ENCODE measurements around the gene CTCFL.

Gene CTCFL

GRCh38 chr20:57500235-57500634 lies 24.7 kb downstream of the CTCFL start:
- no peak for DNase-seq (ENCODE audit: low read depth in 1 of 2, low spot score in 1 of 2)
- peaks cover 25% of the 10 kb centered on the region for H3K27me3 ChIP-seq (ENCODE audit: insufficient read depth, poor library complexity, severe bottlenecking)
- no peak overlapping the region for H3K4me3 ChIP-seq (replicated peaks; ENCODE audit: insufficient read depth, low read length)
- TF ChIP-seq GABPA (IDR thresholded peaks at IDR 0.05; ENCODE audit: low read depth) (no peak), POLR2AphosphoS5 (IDR thresholded peaks at IDR 0.05; ENCODE audit: low read depth) (no peak), SPI1 (IDR thresholded peaks at IDR 0.05; ENCODE audit: borderline replicate concordance, low read depth) (no peak)
- TF ChIP-seq, protein P1, sequence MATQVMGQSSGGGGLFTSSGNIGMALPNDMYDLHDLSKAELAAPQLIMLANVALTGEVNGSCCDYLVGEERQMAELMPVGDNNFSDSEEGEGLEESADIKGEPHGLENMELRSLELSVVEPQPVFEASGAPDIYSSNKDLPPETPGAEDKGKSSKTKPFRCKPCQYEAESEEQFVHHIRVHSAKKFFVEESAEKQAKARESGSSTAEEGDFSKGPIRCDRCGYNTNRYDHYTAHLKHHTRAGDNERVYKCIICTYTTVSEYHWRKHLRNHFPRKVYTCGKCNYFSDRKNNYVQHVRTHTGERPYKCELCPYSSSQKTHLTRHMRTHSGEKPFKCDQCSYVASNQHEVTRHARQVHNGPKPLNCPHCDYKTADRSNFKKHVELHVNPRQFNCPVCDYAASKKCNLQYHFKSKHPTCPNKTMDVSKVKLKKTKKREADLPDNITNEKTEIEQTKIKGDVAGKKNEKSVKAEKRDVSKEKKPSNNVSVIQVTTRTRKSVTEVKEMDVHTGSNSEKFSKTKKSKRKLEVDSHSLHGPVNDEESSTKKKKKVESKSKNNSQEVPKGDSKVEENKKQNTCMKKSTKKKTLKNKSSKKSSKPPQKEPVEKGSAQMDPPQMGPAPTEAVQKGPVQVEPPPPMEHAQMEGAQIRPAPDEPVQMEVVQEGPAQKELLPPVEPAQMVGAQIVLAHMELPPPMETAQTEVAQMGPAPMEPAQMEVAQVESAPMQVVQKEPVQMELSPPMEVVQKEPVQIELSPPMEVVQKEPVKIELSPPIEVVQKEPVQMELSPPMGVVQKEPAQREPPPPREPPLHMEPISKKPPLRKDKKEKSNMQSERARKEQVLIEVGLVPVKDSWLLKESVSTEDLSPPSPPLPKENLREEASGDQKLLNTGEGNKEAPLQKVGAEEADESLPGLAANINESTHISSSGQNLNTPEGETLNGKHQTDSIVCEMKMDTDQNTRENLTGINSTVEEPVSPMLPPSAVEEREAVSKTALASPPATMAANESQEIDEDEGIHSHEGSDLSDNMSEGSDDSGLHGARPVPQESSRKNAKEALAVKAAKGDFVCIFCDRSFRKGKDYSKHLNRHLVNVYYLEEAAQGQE (IDR thresholded peaks at IDR 0.05; ENCODE audit: insufficient replicate concordance, low read depth): no peak
- H3K27ac ChIP-seq (replicated peaks): no peak overlapping the region

GRCh38 chr20:57499676-57500075 lies 25.3 kb downstream of the CTCFL start:
- Histone ChIP-seq H3K27me3 (ENCODE audit: insufficient read depth, poor library complexity, severe bottlenecking) (peaks cover 25% of the 10 kb centered on the region), H3K4me3 (replicated peaks; ENCODE audit: insufficient read depth, low read length) (no peak overlapping the region), H3K27ac (replicated peaks) (no peak overlapping the region)
- no peak for DNase-seq (ENCODE audit: low read depth in 1 of 2, low spot score in 1 of 2)
- TF ChIP-seq SPI1 (IDR thresholded peaks at IDR 0.05; ENCODE audit: borderline replicate concordance, low read depth) (no peak), GABPA (IDR thresholded peaks at IDR 0.05; ENCODE audit: low read depth) (no peak), CTCF (IDR thresholded peaks at IDR 0.05; ENCODE audit: insufficient read depth, low read length) (no peak), POLR2AphosphoS5 (IDR thresholded peaks at IDR 0.05; ENCODE audit: low read depth) (no peak)
- TF ChIP-seq, protein P1 (IDR thresholded peaks at IDR 0.05; ENCODE audit: insufficient replicate concordance, low read depth): no peak

DNA sequence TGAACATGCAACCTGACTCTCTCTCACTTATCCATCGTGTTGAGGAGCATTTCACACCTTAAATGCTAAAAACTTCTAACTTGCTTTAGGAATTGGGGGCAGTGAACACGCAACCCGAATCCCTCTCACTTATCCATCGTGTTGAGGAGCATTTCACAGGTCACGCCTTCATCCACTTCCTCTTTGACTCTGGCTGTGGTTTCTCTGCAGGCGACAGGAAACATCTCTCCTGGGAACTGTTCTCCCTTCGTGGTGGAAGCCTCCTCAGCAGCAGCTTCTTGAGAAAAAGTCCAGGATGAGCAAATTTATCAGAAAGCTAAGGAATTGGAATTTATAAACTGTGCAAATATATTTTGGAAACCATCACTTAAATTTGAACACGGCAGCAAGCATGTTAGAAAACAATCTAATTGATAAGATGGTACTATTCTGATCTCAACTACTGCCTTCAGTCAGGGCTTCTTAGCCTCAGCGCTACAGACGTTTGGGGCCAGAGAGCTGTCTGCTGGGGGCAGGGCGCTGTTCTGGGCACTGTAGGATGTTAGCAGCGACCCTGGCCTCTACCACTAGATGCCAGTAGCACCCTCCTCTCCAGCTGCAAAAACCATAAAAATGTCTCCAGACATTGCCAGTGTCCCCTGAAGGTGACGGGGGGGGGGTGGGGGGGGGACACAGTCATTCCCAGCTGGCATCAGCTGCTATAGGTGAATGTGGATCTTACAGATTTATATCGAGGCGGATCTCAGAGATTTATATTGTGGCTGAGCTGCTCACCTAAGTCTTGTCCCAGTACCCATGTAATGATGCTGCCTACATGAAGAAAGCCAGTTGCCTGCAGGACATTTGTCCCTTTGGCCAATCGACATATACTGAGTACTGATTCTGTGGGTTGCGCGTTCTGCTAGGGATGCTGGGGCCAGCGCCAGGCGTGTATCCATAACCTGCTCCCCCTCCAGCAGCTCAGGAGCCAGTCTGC lies 26.2 kb downstream of the CTCFL start:
- DNase-seq (ENCODE audit: low read depth in 1 of 2, low spot score in 1 of 2): peak in 1 of 2 experiments; percentile 74
- no peak overlapping the region for H3K4me3 ChIP-seq (replicated peaks; ENCODE audit: insufficient read depth, low read length)
- TF ChIP-seq CTCF (IDR thresholded peaks at IDR 0.05; ENCODE audit: insufficient read depth, low read length) (peak; percentile 39), GABPA (IDR thresholded peaks at IDR 0.05; ENCODE audit: low read depth) (no peak), SPI1 (IDR thresholded peaks at IDR 0.05; ENCODE audit: borderline replicate concordance, low read depth) (peak; percentile 97)
- peaks cover 25% of the 10 kb centered on the region for H3K27me3 ChIP-seq (ENCODE audit: insufficient read depth, poor library complexity, severe bottlenecking)
- no peak overlapping the region for H3K27ac ChIP-seq (replicated peaks)

DNA sequence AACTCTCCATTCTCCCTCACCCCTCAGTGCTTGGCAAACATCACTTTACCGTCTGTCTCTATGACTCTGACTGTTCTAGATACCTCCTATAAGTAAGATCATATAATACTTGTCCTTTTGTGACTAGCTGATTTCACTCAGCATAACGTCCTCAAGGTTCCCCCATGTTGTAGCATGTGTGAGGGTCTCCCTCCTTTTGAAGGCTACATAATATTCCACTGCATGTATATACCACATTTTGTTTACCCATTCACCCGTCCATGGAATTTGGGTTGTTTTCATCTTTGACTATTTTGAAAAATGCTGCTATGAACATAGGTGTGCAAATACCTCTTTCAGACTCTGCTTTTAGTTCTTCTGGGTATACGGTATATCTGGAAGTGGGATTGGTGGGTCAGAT lies 28.3 kb downstream of the CTCFL start:
- Histone ChIP-seq H3K27me3 (ENCODE audit: insufficient read depth, poor library complexity, severe bottlenecking) (peaks cover 8% of the 10 kb centered on the region), H3K4me3 (replicated peaks; ENCODE audit: insufficient read depth, low read length) (no peak overlapping the region), H3K27ac (replicated peaks) (no peak overlapping the region)
- TF ChIP-seq POLR2AphosphoS5 (IDR thresholded peaks at IDR 0.05; ENCODE audit: low read depth): no peak
- no peak for TF ChIP-seq SPI1 (IDR thresholded peaks at IDR 0.05; ENCODE audit: borderline replicate concordance, low read depth)
- TF ChIP-seq GABPA (IDR thresholded peaks at IDR 0.05; ENCODE audit: low read depth): no peak
- no peak for TF ChIP-seq CTCF (IDR thresholded peaks at IDR 0.05; ENCODE audit: insufficient read depth, low read length)
- TF ChIP-seq, protein P1 (IDR thresholded peaks at IDR 0.05; ENCODE audit: insufficient replicate concordance, low read depth): no peak
- no peak for DNase-seq (ENCODE audit: low read depth in 1 of 2, low spot score in 1 of 2)

All from HL-60 (cell line).